Measurements from ENCODE around the gene PCMTD2. TPM values are rescaled to one million over a fixed set of nuclear protein-coding genes. Genes with fewer than 3 reads are reported as not detected.
A peak's percentile ranks its signal among the peaks of the same experiment; 100 is the strongest.
"Not testable (repeated sequence)": the region's sequence is repeated elsewhere in the genome, so short reads cannot be mapped to it uniquely, and the experiment has no call there.

Gene PCMTD2
- total RNA-seq, 3 donors from 2014 or later (not counting 1 experiment from before 2014, with no cell fraction given), result 63.8 to 100.0 (median 65.6) TPM

GRCh38 chr20:64285579-64286446 lies 30.3 kb downstream of the PCMTD2 start:
- H3K4me1 Mint-ChIP-seq; intact Hi-C loops (cut with micrococcal nuclease); H3K27me3 ChIP-seq (ENCODE audit: control insufficient read depth, insufficient read depth, low read length); H3K27me3 Mint-ChIP-seq (ENCODE audit: low read depth in 2 of 2); H3K27ac Mint-ChIP-seq; H3K9me3 ChIP-seq (ENCODE audit: control insufficient read depth, insufficient read depth, low read length); H3K27ac ChIP-seq (ENCODE audit: low read length); H3K4me3 ChIP-seq (ENCODE audit: low read length); H3K4me1 ChIP-seq (ENCODE audit: control insufficient read depth, insufficient read depth, low read length); H3K9me3 Mint-ChIP-seq; H3K4me3 Mint-ChIP-seq; H3K36me3 Mint-ChIP-seq; H3K36me3 ChIP-seq (ENCODE audit: control insufficient read depth, insufficient read depth, low read length): not testable (repeated sequence)
- DNase-seq, result peak; percentile 65 to 75
- 80% methylated on average over 43 of the region's 46 CpGs for WGBS (ENCODE audit: insufficient coverage)
- peak; percentile 81 to 89 (median 82) for ATAC-seq
- TF ChIP-seq CTCF (IDR thresholded peaks at IDR 0.05), result peak; percentile 91

- H3K4me3 ChIP-seq (ENCODE audit: low read length); H3K27ac ChIP-seq (ENCODE audit: low read length); H3K9me3 ChIP-seq (ENCODE audit: control insufficient read depth, insufficient read depth, low read length); H3K4me1 Mint-ChIP-seq; H3K4me1 ChIP-seq (ENCODE audit: control insufficient read depth, insufficient read depth, low read length); H3K36me3 Mint-ChIP-seq; intact Hi-C loops (cut with micrococcal nuclease); H3K4me3 Mint-ChIP-seq; H3K27me3 Mint-ChIP-seq (ENCODE audit: low read depth in 2 of 2); H3K9me3 Mint-ChIP-seq; H3K36me3 ChIP-seq (ENCODE audit: control insufficient read depth, insufficient read depth, low read length); H3K27me3 ChIP-seq (ENCODE audit: control insufficient read depth, insufficient read depth, low read length); H3K27ac Mint-ChIP-seq: not testable (repeated sequence)
- WGBS (ENCODE audit: insufficient coverage), result 93% methylated on average over 25 of the region's 30 CpGs
- ATAC-seq (peak in 2 of 3 donors; percentile 21 to 22), DNase-seq (peak in 1 of 2 donors; percentile 34)
These were observed 31.1 kb downstream of the PCMTD2 start for GRCh38 chr20:64286447-64287263.

GRCh38 chr20:64287264-64287590 lies 31.7 kb downstream of the PCMTD2 start:
- H3K27ac ChIP-seq (ENCODE audit: low read length); H3K4me3 ChIP-seq (ENCODE audit: low read length); H3K27me3 ChIP-seq (ENCODE audit: control insufficient read depth, insufficient read depth, low read length); H3K27ac Mint-ChIP-seq; H3K9me3 Mint-ChIP-seq; H3K36me3 ChIP-seq (ENCODE audit: control insufficient read depth, insufficient read depth, low read length); H3K9me3 ChIP-seq (ENCODE audit: control insufficient read depth, insufficient read depth, low read length); H3K4me1 Mint-ChIP-seq; H3K4me3 Mint-ChIP-seq; H3K4me1 ChIP-seq (ENCODE audit: control insufficient read depth, insufficient read depth, low read length); H3K27me3 Mint-ChIP-seq (ENCODE audit: low read depth in 2 of 2); DNase-seq; H3K36me3 Mint-ChIP-seq; intact Hi-C loops (cut with micrococcal nuclease); ATAC-seq: not testable (repeated sequence)
- 100% methylated on average over 2 of the region's 3 CpGs for WGBS (ENCODE audit: insufficient coverage)

GRCh38 chr20:64292167-64292566 lies 36.6 kb downstream of the PCMTD2 start:
- H3K4me1 ChIP-seq (ENCODE audit: control insufficient read depth, insufficient read depth, low read length); H3K4me3 Mint-ChIP-seq; H3K27me3 ChIP-seq (ENCODE audit: control insufficient read depth, insufficient read depth, low read length); ATAC-seq; H3K27me3 Mint-ChIP-seq (ENCODE audit: low read depth in 2 of 2); H3K36me3 ChIP-seq (ENCODE audit: control insufficient read depth, insufficient read depth, low read length); H3K4me3 ChIP-seq (ENCODE audit: low read length); H3K27ac ChIP-seq (ENCODE audit: low read length); H3K9me3 Mint-ChIP-seq; intact Hi-C loops (cut with micrococcal nuclease); H3K36me3 Mint-ChIP-seq; DNase-seq; H3K27ac Mint-ChIP-seq; H3K9me3 ChIP-seq (ENCODE audit: control insufficient read depth, insufficient read depth, low read length); H3K4me1 Mint-ChIP-seq: not testable (repeated sequence)
- 98% methylated on average over 7 of the region's 13 CpGs for WGBS (ENCODE audit: insufficient coverage)

DNA sequence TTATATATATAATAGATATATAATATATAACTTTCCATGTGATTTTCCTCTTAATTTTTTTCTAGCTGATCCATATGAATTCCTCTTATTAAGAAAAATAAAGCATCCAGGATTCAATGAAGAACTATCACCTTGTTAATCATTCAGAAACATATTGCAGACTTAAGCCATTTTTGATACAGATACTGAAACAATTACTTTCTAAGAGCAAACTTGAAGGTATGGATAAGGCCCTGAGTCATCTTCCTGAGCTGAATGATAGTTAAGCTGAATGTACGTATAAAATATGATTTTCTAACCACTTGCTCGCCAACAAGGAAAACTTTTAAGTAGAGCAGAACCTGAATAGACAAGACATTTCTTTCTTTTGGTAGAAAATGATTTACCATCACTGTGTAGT lies 47.5 kb downstream of the PCMTD2 start:
- H3K27me3 Mint-ChIP-seq (ENCODE audit: low read depth in 2 of 2); H3K27me3 ChIP-seq (ENCODE audit: control insufficient read depth, insufficient read depth, low read length); H3K36me3 Mint-ChIP-seq; H3K4me1 ChIP-seq (ENCODE audit: control insufficient read depth, insufficient read depth, low read length); DNase-seq; H3K27ac ChIP-seq (ENCODE audit: low read length); H3K36me3 ChIP-seq (ENCODE audit: control insufficient read depth, insufficient read depth, low read length); H3K4me3 ChIP-seq (ENCODE audit: low read length); H3K27ac Mint-ChIP-seq; H3K9me3 ChIP-seq (ENCODE audit: control insufficient read depth, insufficient read depth, low read length); H3K4me1 Mint-ChIP-seq; ATAC-seq; H3K9me3 Mint-ChIP-seq; intact Hi-C loops (cut with micrococcal nuclease); H3K4me3 Mint-ChIP-seq: not testable (repeated sequence)
- WGBS (ENCODE audit: insufficient coverage), result no CpG with 5 or more reads among the region's 2 CpGs

DNA sequence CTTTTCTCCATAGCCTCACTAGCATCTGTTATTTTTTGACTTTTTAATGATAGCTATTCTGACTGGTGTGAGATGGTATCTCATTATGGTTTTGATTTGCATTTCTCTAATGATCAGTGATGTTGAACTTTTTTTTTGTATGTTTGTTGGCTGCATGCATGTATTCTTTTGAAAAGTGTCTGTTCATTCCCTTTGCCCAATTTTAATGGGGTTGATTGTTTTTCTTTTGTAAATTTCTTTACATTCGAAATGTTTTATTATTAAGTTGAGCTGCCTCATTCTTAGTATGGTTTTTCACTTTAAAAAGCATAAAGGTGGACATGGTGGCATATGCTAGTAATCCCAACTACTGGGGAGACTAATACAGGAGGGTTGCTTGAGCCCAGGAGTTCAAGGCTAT lies 58.2 kb downstream of the PCMTD2 start:
- H3K4me3 Mint-ChIP-seq; H3K27ac Mint-ChIP-seq; H3K4me1 Mint-ChIP-seq; H3K9me3 ChIP-seq (ENCODE audit: control insufficient read depth, insufficient read depth, low read length); ATAC-seq; H3K9me3 Mint-ChIP-seq; DNase-seq; H3K36me3 Mint-ChIP-seq; H3K27me3 ChIP-seq (ENCODE audit: control insufficient read depth, insufficient read depth, low read length); H3K4me1 ChIP-seq (ENCODE audit: control insufficient read depth, insufficient read depth, low read length); H3K27ac ChIP-seq (ENCODE audit: low read length); H3K36me3 ChIP-seq (ENCODE audit: control insufficient read depth, insufficient read depth, low read length); H3K4me3 ChIP-seq (ENCODE audit: low read length); intact Hi-C loops (cut with micrococcal nuclease): not testable (repeated sequence)
- H3K27me3 Mint-ChIP-seq (ENCODE audit: low read depth in 2 of 2), result peaks cover 17% of the 10 kb centered on the region in 2 donors
- WGBS (ENCODE audit: insufficient coverage), result no CpG with 5 or more reads among the region's 1 CpG

DNA sequence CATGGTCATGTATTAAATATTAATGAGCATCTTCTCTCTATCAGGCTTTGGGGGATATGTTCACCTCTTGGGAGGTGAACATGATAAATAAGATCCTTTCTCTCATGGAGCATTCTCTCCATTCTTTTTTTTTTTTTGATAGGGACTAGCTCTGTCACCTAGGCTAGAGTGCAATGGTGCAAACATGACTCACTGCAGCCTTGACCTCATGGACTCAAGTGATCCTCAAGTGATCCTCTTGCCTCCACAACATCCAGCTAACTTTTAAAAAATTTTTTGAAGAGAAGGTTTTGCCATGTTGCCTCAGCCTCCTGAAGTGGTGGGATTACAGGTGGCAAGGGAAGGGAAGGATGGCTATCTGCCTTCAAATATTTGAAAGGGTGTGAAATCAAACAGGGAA lies 59.8 kb downstream of the PCMTD2 start:
- H3K36me3 ChIP-seq (ENCODE audit: control insufficient read depth, insufficient read depth, low read length); H3K9me3 Mint-ChIP-seq; intact Hi-C loops (cut with micrococcal nuclease); H3K27me3 ChIP-seq (ENCODE audit: control insufficient read depth, insufficient read depth, low read length); H3K4me1 ChIP-seq (ENCODE audit: control insufficient read depth, insufficient read depth, low read length); H3K36me3 Mint-ChIP-seq; H3K27ac ChIP-seq (ENCODE audit: low read length); H3K4me3 Mint-ChIP-seq; H3K4me3 ChIP-seq (ENCODE audit: low read length); H3K9me3 ChIP-seq (ENCODE audit: control insufficient read depth, insufficient read depth, low read length); H3K4me1 Mint-ChIP-seq; DNase-seq; H3K27ac Mint-ChIP-seq; ATAC-seq: not testable (repeated sequence)
- H3K27me3 Mint-ChIP-seq (ENCODE audit: low read depth in 2 of 2), result peaks cover 17 to 27% of the 10 kb centered on the region in 2 donors
